HT-29 (cell line): ENCODE measurements around the gene SUPT20HL1. TPM values are rescaled to one million over a fixed set of nuclear protein-coding genes. Genes with fewer than 3 reads are reported as not detected.
"Not testable (repeated sequence)": the region's sequence is repeated elsewhere in the genome, so short reads cannot be mapped to it uniquely, and the experiment has no call there.

Experiments used
- DNase-seq: peaks from one replicate; pipeline ENCODE4 v3.0.0-alpha.2; 2015; ENCODE audit warnings: low spot score
- total RNA-seq: library from RNA; depleted of rRNA; stranded (reverse); fragments of >200 nt; shearing (Covaris generic); gene quantifications from 2 replicates; pipeline ENCODE4 v1.2.3, GENCODE V29; 2014; rRNA removed

The SUPT20HL1 gene
- total RNA-seq = not detected in 2 replicates

DNA sequence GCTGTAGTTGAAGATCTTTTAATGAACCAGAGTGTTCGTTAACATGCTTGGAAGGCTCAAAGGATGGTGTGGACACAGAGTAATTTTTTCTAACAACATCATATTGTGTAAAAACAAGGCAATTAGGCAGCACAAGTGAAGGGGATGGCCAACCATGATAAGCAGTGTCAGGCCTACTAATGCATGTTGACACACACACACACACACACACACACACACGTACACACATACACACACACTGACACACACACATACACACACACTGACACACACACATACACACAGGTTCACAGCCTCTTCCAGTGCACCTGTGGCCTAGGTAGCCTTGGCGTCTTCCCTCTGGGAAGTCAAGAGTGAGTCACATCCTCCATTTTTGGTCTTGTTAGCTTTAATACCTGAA lies at the start of gene SUPT20HL1:
TSS of gene SUPT20HL1 (plus strand) at position 368 of the 400 bp plus-strand sequence. CDS start 2,122 bp downstream, outside the sequence.
- DNase-seq = no peak

DNA sequence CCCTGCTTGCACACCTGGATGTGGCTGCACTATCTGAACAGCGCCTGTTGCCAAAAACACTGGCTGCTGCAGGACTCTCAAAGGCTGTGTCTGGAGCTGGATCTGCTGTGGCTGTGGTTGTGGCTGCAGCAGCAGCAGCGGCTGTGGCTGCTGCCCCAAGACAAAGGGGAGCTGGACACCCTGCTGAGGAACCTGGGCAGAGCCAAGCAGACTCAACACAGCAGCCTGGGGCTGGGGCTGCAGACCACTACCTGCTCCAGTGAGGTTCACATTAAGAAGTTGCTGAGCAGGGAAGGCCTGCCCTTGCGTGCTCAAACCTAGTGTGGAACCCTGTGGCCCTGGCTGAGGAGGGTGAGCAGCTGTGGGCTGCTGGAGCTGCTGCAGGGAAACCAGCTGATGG lies 49.5 kb upstream of the SUPT20HL1 start:
- not testable (repeated sequence) for DNase-seq

DNA sequence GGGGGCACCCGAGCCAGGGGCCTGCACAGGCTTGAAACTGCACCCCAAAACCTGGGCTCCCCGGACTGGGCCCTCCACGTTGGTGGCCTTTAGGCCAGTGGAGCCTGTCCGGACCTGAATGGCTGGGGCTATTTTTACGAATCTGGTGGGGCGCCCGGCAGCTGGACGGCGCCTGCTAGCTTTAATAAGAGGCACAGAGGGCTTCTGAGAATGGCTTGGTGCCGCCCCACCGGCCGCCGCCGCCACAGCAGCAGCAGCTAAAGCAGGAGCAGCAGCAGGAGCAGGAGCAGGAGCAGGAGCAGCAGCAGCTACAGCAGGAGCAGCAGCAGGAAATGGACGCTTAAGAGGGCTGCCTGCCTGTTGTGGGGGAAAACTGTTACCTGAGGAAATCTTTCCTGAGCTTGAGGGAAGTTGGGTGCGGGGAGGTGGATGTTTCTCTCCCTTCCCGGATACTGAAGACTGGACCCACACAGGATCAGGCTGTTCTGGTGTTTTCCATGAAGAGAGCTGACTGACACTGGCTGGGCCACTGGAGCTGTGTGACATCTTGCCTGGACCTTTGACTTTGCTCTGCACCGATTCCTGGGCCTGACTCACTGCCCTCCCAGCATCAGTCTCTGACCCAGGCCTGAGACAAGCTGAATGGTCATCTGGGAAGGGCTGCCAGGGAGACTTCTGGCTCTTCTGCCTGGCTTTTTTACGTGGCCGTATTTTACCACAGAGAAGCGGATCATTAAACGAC lies 48.8 kb upstream of the SUPT20HL1 start:
- not testable (repeated sequence) for DNase-seq

DNA sequence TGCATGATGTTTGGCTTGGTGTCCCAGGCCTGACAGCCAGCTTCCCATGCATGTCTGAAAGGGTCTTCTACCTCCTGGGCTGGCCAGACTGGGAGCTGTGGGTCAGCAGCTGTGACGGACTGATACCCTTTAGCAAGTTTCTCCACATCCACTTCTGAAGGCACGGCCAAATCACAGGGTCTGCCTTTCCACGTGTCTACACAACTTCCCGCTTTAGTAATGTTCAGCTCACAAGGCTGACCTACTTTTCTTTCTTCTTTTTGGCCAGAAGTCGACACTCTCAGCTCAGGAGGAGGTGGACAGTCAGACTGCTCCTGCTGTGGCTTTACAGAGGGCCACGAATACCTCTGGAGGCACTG lies 48.2 kb upstream of the SUPT20HL1 start:
- DNase-seq = not testable (repeated sequence)

DNA sequence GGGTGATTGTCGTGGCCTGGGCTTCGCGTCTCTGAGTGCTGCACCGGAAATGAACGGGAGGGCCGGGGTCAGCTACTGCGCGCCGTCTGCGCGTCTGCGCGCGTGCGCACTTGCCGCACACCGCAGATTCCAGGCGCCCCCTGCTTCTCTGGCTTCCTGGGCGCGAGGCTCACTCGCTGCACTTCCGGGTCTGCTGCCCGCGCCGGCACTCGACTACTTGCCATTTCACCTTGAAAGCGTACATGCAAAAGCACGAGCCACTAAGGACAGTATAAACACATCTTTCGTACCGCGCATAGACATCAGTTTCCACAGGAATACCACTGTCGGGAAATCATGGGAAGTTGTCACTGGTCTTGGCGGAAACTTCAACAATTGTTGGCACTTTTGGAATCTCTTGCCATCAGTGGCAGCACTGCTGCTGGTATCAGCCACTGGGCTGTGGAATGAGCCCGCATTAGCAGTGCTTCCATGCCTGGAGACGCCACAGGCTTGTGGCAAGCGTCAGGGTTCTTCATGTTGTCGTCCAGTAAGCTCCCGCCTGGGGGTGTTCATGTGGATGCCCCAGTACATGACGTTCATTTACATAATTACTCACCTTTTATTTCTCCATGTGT lies 46.3 kb upstream of the SUPT20HL1 start, which contains the start of gene SUPT20HL2:
TSS of gene SUPT20HL2 (minus strand) at position 51 of the 617 bp plus-strand sequence. CDS start 754 bp downstream, outside the sequence.
- DNase-seq = no peak

DNA sequence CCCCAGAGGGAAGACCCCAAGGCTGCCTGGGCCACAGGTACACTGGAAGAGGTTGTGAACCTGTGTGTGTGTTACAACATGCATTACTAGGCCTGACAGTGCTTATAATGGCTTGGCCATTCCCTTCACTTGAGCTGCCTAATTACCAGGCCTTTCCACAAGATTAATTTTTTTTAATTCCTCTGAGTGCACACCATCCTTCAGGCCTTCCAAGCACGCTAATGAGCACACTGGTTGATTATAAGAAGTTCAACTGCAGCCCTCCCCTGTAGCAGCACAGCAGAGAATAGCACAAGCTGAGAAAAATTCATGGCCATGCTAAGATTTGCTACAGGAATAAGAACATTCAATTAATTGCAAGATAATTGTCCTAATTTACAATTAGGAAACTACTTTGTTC lies 44.3 kb upstream of the SUPT20HL1 start:
- no peak for DNase-seq

DNA sequence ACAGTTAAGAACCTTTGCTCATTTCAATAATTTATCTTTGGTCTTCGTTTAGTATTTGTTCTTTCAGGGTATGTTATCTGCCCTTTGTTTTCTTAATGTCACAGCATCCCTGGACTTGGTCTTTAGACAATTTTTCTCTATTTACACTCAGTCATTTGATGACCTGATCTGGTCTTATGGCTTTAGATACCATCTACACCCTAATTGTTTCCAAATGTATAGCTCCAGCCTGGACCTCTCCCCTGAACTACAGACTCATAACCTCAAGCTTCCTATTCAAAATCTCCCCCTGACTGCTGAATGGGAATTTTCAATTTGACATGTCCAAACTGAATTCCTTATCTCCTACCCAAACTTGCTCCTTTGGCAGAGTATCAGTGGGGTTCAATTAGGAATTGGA lies 42.9 kb upstream of the SUPT20HL1 start:
- DNase-seq = no peak

DNA sequence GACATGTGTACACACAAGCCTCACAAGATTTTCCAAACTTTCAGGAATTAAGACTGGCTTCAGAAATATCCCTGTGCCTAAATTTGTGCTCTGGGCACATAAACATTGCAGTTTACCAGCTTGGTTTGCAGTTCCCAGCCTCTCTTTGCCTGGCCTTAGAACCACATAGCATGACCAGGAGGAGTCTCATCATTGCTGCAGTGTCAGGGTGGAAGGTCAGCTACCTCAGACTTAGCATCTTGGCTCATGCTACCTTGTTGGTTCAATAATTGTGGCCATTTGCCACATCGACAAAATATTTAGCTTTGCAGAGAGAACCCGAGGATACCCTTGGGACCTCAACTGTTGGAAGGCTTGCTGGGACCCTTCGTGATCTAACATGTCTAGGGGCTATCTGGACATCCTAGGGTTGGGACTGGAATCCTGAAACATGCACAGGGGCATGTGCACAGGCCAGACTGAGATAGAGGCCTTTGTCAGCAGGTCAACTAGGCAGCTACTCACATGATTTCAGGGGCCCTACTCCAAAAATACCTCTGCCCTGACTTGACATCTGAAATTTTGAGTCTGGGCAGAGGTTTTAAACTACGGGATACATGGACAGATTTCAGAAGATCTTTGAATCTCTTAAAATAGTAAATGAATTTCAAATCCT lies 38.6 kb upstream of the SUPT20HL1 start:
- no peak for DNase-seq

DNA sequence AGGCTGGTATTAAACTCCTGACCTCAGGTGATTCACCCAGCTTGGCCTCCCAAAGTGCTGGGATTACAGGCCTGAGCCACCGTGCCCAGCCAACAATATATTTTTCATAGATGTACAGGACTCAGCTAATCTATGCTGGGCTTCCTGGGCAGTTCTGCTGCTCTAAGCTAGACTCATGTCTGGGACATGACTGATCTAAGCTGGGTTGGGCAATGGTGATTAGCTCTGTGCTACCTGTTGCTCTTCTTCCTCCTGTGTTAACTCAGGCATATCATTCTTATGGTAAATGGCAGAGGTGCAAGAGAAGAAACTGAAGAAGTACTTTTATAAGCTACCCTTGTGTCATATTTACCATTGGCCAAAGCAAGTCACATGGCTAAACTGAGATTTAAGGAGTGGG lies 35.2 kb upstream of the SUPT20HL1 start:
- no peak for DNase-seq

DNA sequence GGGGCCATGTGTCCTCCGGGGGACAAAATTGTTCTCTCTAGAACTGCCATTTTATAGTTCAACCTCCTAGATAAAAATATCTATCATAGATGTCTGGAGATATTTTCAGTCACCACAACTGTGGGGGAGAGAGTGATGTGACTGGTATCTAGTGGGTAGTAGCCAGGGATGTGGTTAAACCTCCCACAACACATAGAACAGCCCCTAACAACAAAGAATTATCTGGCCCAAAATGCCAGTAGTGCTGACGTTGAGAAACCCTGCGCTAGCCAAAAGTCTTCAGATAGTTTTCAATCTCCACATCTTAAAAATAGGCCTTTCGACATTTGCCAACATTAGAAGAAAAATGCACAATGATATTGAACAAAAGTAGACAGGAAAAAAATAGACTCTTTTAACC lies 27.6 kb upstream of the SUPT20HL1 start:
- DNase-seq = no peak

DNA sequence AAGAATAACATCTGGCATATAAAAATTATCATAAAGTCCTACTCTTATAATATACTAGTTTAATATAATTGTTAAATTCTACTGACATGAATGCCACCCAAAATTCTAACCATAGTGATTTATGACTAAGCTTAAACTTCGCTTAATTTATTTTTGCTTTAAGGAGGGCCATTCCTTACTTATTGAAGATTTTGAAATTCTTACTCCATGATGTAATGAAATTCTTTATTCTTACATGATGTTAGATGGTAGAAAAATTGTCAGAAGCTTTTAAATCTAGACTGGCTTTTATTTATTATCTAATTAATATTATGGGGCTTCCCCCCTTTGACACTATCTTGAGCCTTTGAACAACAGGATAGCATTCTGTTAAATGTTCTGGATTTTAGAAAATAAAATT lies 27.1 kb upstream of the SUPT20HL1 start:
- no peak for DNase-seq

DNA sequence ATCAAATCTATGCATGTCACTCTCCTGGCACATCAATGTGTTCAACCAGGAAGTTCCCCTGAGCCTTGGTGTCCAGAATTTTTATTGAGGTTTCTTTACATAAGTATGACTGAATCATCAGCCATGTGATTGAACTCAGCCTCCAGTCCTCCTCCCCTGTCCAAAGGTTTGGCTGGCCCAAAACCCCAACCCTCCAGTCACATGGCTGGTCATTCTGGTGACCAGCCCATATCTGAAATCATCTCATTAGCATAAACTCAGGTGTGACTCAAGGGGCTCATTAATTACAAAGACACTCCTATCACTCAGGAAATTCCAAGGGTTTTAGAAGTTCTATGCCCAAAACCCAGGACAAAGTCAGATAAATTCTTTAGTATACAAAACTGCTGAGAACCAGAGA lies 26.0 kb upstream of the SUPT20HL1 start:
- DNase-seq = no peak

DNA sequence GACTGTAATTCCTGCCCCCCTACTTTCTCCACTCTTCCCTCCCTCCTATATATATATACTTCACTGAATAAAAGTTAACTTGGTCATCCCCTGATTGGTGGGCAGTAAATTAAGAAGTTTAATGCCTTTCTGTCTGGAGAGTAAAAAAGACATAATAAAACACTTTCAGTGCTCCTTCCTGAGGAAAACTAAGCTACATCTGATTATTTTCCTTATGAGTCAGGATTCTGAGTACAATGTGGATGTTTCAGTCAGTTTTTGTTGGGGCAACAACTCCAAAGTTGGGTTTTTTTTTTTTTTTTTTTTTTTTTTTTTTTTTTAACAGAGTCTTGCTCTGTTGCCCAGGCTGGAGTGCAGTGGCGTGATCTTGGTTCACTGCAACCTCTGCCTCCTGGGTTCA lies 24.6 kb upstream of the SUPT20HL1 start:
- no peak for DNase-seq

DNA sequence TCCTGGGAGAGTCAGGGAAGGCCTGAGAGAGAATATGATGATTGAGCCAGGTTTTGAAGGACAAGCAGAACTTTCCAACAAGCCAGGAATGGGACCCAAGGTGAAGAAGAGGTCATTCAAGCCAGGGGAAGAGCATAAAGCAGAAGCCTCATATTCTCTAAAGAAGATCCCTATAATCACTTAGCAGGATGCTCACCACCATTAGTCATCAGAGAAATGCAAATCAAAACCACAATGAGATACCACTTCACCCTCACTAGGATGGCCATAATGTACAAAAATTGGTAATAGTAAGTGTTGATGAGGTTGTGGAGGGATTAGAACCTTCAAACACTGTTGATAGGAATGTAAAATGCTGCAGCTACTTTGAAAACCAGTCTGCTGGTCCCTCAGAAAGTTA lies 20.5 kb upstream of the SUPT20HL1 start:
- DNase-seq = no peak

DNA sequence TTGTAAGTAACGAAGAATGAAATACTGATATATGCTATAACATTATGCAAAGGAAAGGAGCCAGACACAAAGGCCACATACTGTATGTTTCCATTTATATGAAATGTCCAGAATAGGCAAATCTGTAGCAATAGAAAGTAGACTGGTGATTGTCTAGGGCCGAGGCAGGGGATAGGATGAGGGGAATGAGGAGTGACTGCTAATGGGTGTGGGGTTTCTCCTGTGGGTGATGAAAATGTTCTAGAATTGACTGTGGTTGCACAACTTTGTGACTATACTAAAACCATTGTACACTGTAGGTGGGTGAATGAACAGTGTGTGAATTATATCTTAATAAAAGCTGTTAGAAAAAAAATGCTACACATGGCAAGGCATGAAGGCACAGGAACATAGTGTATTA lies 19.9 kb upstream of the SUPT20HL1 start:
- DNase-seq = no peak

DNA sequence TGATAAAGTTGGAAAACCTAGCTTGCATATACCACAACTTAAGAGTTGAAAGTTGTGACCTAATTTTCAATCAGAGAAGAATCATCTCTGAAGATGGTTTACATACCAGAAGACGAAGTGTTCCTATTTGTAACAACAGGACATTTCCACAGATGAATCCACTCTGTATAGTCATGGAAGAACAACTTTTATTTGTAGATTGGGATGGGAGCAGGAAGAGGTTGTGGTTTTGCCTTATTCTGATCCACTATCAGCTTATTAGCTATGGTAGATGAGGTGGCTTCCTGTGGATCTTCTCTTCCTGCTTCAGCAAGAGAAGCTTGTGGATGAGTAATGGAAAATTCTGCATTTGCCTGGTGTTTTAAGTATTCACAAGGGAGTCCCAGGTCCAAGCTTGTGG lies 18.6 kb upstream of the SUPT20HL1 start:
- DNase-seq = no peak

DNA sequence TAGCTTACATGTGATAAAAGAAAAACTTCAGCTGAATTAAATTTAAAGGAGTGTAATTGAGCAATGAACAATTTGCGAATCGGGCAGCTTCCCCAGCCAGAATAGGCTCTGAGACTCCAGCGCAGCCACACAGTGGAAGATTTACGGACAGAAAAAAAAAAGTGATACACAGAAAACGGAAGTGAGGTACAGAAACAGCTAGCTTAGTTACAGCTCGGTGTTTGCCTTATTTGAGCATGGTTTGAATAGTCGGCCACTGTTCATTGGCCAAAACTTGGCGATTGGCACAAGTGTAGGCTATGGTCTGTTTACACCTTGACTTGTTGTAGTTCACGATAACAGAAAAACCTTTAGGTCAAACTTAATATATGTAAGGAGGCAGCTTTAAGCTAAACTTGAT lies 16.7 kb upstream of the SUPT20HL1 start:
- DNase-seq = no peak

DNA sequence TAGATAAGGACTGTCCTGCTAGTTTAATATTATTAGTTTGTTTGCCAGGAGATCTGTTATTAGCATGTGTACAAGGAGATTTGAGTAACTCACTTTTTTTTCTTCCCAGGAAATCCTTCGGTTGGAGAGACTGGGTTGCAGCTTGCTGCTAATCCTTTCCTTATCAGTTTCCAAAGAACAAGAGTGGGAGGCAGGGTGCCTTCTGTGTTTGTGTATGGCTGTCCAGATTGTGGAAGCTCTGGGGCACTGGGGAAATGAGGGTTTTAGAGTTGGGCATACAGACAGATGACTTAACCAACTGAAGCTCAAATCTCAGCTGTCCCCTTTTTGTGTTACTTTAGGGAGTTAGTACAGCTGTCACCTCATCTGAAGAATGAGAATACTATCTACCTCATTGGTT lies 12.6 kb upstream of the SUPT20HL1 start:
- no peak for DNase-seq

DNA sequence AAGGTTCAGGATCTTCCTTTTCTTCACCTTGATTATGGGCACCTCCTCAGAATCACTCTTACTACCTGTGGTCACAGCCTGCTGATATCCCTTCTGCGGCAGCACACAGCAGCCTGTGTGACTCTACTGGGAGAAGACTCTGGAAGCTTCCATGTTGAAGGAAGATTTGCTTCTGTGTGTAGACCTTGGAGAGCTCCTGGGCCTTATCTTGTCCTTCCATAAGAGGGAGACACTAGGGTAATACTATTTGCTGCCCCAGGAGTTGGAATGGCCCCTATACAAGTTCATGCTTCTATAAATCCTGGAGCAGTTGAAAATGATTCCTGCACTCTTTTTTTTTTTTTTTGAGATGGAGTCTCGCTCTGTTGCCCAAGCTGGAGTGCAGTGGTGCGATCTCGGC lies 10.2 kb upstream of the SUPT20HL1 start:
- no peak for DNase-seq

DNA sequence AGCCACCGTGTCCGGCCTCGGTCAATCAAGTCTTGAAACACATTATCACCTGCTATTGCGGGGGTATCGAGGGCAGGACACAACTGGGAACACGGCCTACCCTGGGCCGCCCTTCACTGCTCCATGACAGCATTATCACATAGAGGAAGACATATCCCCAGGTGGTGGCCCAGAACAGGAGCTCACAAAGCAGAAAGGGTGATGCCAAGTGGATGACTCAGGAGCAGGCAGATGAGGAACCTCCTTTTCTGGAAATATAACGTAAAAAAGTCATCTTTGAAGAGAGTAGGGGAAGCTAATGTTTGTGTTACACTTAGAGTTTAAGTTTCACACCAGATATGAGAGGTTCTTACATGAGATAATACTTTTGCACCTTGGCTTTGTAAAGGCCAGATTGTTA lies 5.3 kb upstream of the SUPT20HL1 start:
- no peak for DNase-seq

DNA sequence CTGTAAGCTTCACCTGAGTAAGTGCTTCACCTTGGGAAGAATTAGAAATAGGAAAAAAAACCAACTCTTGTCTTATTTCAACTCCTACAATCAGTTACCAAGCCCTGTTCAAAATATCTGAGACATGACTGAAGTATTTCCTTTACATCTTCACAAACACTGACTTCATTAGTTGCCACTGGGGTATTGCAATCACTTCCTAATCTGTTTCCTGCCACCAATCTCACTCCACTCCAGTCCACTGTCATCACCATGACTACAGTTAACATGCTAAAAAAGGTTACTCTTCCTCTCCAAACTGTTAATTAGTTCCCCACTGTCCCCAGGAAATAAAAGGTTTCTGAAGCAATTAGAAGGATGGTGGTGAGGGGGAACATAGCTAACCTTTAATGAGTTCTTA lies 3.3 kb upstream of the SUPT20HL1 start:
- DNase-seq = no peak

DNA sequence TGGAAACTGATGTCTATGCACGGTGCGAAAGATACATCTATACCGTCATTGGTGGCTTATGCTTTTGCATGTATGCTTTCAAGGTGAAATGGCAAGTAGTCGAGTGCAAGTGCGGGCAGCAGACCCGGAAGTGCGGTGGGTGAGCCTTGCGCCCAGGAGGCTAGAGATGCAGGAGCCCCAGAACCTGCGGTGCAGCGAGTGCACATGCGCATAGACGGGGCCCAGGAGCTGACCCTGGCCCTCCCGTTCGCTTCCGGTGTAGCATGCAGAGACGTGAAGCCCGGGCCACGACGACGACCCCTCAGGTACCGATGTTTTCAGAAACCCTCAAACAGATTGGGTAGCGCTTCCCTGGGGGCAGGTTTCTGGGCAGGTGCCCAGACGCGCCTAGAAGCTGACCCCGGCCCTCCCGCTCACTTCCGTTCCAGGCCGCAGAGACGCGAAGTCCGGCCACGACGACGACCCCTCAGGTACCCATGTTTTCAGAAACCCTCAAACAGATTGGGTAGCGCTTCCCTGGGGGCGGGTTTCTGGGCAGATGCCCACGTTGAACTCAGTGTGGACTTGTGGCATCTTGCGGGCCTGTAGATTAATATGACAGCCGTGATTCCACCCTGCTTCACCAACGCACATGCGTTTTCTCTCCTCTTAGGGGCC lies 1.8 kb downstream of the SUPT20HL1 start:
- DNase-seq = not testable (repeated sequence)
